ENCODE results near the gene OR52A1. TPM values are rescaled to one million over a fixed set of nuclear protein-coding genes. Genes with fewer than 3 reads are reported as not detected.
"Not testable (repeated sequence)": the region's sequence is repeated elsewhere in the genome, so short reads cannot be mapped to it uniquely, and the experiment has no call there.

The OR52A1 gene
- total RNA-seq, 1 experiment from 2014 or later, result 0.42 TPM

DNA sequence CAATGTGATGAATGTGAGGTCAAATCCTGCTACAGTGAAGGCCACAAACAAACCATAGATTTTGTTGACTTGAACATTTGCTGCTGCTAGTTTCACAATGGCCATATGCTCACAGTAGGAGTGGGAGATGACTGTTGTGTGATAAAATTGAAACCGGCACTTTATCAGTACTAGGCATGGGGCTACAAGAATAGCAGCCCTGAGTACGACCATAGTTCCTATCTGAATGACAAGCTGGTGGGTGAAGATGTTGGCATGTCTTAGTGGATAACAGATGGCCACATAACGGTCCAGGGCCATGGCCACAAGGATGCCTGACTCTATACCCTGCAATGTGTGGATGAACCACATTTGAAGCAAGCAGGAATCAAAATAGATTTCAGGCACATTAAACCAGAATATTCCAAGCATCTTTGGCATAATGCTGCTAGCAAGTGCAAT lies 2.8 kb downstream of the OR52A1 start:
- Mint-ChIP-seq H3K4me1 (0 out of 4 replicates have a peak, but pooled peaks cover 0 to 4% of the 10 kb centered on the region in 2 experiments), H3K27me3 (ENCODE audit: low read depth) (no peaks in the 10 kb centered on the region), H3K27ac (no peak overlapping the region), H3K36me3 (ENCODE audit: insufficient read depth in 1 of 3, low read depth in 3 of 3) (no peaks in the 10 kb centered on the region), H3K9me3 (no peaks in the 10 kb centered on the region; a peak in 1 of 5 replicates), H3K4me3 (no peak overlapping the region)
- Histone ChIP-seq H4K91ac (ENCODE audit: insufficient read length, low read depth, low read length) (no peak overlapping the region), H3K23ac (ENCODE audit: insufficient read length, low read depth, low read length) (no peak overlapping the region), H3K9ac (ENCODE audit: extremely low read depth, insufficient read length, low read length) (no peak overlapping the region), H4K5ac (ENCODE audit: insufficient read length, low read depth, low read length) (no peak overlapping the region), H4K8ac (replicated peaks; ENCODE audit: insufficient read length, low read depth, low read length) (no peak overlapping the region), H3K4me1 (ENCODE audit: insufficient read depth, low read length) (no peaks in the 10 kb centered on the region), H2BK12ac (ENCODE audit: insufficient read length, low read depth, low read length) (no peak overlapping the region), H3K79me1 (ENCODE audit: insufficient read depth, low read depth, low read length, poor library complexity, severe bottlenecking) (no peaks in the 10 kb centered on the region), H3K27me3 (ENCODE audit: insufficient read depth, low read length) (no peaks in the 10 kb centered on the region), H3K9me3 (ENCODE audit: control insufficient read depth, low read depth, low read length) (no peaks in the 10 kb centered on the region), H3K79me2 (ENCODE audit: insufficient read depth, low read length) (no peaks in the 10 kb centered on the region), H2AK5ac (ENCODE audit: insufficient read length, low read length) (no peak overlapping the region), H3K4ac (ENCODE audit: low read depth, low read length) (no peak overlapping the region), H3K18ac (ENCODE audit: insufficient read length, low read depth, low read length) (no peak overlapping the region), H3K4me2 (ENCODE audit: insufficient read depth, insufficient read length, low read length) (no peak overlapping the region), H3T11ph (ENCODE audit: low read length) (no peak overlapping the region), H2BK15ac (ENCODE audit: low read depth, low read length) (no peak overlapping the region), H2BK5ac (ENCODE audit: insufficient read length, low read length) (no peak overlapping the region), H2BK120ac (ENCODE audit: low read depth, low read length, poor library complexity, severe bottlenecking) (no peak overlapping the region), H2BK20ac (ENCODE audit: low read depth, low read length, poor library complexity, severe bottlenecking) (no peak overlapping the region), H3K23me2 (ENCODE audit: insufficient read length, low read depth, low read length, poor library complexity, severe bottlenecking) (no peaks in the 10 kb centered on the region), H3K56ac (ENCODE audit: insufficient read length, low read depth, low read length) (no peak overlapping the region), H4K20me1 (ENCODE audit: control insufficient read depth, insufficient read depth, insufficient read length) (no peaks in the 10 kb centered on the region), H3K14ac (ENCODE audit: insufficient read depth, low read length) (no peak overlapping the region), H2AFZ (ENCODE audit: low read length) (no peak overlapping the region), H3K27ac (ENCODE audit: insufficient read length, low read depth, low read length) (no peak overlapping the region)
- TF ChIP-seq, protein P1, sequence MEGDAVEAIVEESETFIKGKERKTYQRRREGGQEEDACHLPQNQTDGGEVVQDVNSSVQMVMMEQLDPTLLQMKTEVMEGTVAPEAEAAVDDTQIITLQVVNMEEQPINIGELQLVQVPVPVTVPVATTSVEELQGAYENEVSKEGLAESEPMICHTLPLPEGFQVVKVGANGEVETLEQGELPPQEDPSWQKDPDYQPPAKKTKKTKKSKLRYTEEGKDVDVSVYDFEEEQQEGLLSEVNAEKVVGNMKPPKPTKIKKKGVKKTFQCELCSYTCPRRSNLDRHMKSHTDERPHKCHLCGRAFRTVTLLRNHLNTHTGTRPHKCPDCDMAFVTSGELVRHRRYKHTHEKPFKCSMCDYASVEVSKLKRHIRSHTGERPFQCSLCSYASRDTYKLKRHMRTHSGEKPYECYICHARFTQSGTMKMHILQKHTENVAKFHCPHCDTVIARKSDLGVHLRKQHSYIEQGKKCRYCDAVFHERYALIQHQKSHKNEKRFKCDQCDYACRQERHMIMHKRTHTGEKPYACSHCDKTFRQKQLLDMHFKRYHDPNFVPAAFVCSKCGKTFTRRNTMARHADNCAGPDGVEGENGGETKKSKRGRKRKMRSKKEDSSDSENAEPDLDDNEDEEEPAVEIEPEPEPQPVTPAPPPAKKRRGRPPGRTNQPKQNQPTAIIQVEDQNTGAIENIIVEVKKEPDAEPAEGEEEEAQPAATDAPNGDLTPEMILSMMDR (conservative IDR thresholded peaks at IDR 0.05), result no peak
- no peak for DNase-seq
- WGBS (ENCODE audit: extremely low coverage, insufficient read length, low lambda C conversion rate), result no CpG with 5 or more reads among the region's 3 CpGs

DNA sequence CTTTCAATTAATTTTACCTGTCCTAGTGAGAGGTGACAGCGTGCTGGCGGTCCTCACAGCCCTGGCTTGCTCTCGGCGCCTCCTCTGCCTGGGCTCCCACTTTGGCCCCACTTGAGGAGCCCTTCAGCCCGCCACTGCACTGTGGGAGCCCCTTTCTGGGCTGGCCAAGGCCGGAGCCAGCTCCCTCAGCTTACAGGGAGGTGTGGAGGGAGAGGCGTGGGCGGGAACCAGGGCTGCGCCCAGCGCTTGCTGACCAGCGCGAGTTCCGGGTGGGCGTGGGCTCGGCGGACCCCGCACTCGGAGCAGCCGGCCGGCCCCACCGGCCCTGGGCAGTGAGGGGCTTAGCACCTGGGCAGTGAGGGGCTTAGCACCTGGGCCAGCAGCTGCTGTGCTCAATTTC lies 10.4 kb downstream of the OR52A1 start:
- not testable (repeated sequence) for H2AK5ac ChIP-seq (ENCODE audit: insufficient read length, low read length); H2BK5ac ChIP-seq (ENCODE audit: insufficient read length, low read length); H3K4ac ChIP-seq (ENCODE audit: low read depth, low read length); H3K56ac ChIP-seq (ENCODE audit: insufficient read length, low read depth, low read length); H3K9me3 ChIP-seq (ENCODE audit: control insufficient read depth, low read depth, low read length); H4K5ac ChIP-seq (ENCODE audit: insufficient read length, low read depth, low read length); H3K27me3 Mint-ChIP-seq (ENCODE audit: low read depth); H3K4me3 Mint-ChIP-seq; H3K9me3 Mint-ChIP-seq; H2BK12ac ChIP-seq (ENCODE audit: insufficient read length, low read depth, low read length); H3K27me3 ChIP-seq (ENCODE audit: insufficient read depth, low read length); H4K91ac ChIP-seq (ENCODE audit: insufficient read length, low read depth, low read length); H3K14ac ChIP-seq (ENCODE audit: insufficient read depth, low read length); H3K27ac ChIP-seq (ENCODE audit: insufficient read length, low read depth, low read length); DNase-seq; H2BK120ac ChIP-seq (ENCODE audit: low read depth, low read length, poor library complexity, severe bottlenecking); H3K36me3 Mint-ChIP-seq (ENCODE audit: insufficient read depth in 1 of 3, low read depth in 3 of 3); H3K18ac ChIP-seq (ENCODE audit: insufficient read length, low read depth, low read length); H3K79me2 ChIP-seq (ENCODE audit: insufficient read depth, low read length); H2AFZ ChIP-seq (ENCODE audit: low read length); H4K8ac ChIP-seq (replicated peaks; ENCODE audit: insufficient read length, low read depth, low read length); H3K23ac ChIP-seq (ENCODE audit: insufficient read length, low read depth, low read length); H4K20me1 ChIP-seq (ENCODE audit: control insufficient read depth, insufficient read depth, insufficient read length); H2BK15ac ChIP-seq (ENCODE audit: low read depth, low read length); H3K4me2 ChIP-seq (ENCODE audit: insufficient read depth, insufficient read length, low read length); H3K9ac ChIP-seq (ENCODE audit: extremely low read depth, insufficient read length, low read length); H3K23me2 ChIP-seq (ENCODE audit: insufficient read length, low read depth, low read length, poor library complexity, severe bottlenecking); H3K79me1 ChIP-seq (ENCODE audit: insufficient read depth, low read depth, low read length, poor library complexity, severe bottlenecking); H2BK20ac ChIP-seq (ENCODE audit: low read depth, low read length, poor library complexity, severe bottlenecking); H3K4me1 ChIP-seq (ENCODE audit: insufficient read depth, low read length); H3K27ac Mint-ChIP-seq; H3K4me1 Mint-ChIP-seq; H3T11ph ChIP-seq (ENCODE audit: low read length)
- WGBS (ENCODE audit: extremely low coverage, insufficient read length, low lambda C conversion rate), result no CpG with 5 or more reads among the region's 21 CpGs

Data from H9 (cell line).